Measurements from ENCODE around the gene CCK.

CCK gene

GRCh38 chr3:42224658-42225421 is 41.1 kb downstream of the CCK start:
- no peak for DNase-seq

DNA sequence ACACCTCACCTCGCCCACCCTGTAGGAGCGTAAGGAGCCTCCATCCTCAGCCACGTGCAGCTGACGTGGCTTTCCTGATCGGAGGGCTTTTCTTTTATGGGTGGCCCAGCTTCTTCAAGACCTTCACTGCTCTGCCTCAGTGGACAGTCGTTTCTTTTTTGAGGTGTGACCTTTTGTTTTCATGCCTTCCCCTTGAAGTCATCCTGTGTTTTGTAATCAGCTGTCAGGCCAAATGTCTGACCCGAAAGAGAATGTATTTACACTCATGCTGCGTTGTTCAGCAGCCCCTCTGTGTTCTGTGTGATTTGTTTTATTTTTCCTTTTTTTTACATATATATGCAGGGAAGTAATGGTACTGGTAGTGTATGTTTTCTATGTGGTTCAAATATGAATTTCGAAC is 41.8 kb downstream of the CCK start:
- DNase-seq, result no peak

DNA sequence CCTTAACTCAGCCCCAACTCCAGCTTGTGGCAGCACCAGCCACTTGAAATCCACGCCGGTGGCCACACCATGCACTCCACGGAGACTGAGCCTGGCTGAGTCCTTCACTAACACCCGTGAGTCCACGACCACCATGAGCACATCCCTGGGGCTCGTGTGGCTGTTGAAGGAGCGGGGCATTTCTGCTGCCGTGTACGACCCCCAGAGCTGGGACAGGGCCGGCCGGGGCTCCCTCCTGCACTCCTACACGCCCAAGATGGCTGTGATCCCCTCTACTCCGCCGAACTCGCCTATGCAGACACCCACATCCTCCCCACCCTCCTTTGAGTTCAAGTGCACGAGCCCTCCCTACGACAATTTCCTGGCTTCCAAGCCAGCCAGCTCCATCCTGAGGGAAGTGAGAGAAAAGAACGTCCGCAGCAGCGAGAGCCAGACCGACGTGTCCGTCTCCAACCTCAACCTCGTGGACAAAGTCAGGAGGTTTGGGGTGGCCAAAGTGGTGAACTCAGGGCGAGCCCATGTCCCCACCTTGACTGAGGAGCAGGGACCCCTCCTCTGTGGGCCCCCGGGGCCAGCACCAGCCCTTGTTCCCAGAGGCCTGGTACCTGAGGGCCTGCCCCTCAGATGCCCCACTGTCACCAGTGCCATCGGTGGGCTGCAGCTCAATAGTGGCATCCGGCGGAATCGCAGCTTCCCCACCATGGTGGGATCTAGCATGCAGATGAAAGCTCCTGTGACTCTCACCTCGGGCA is 42.9 kb downstream of the CCK start:
- DNase-seq, result no peak

- no peak for DNase-seq
Observed at GRCh38 chr3:42220436-42221121, 45.4 kb downstream of the CCK start.

- DNase-seq, result no peak
Observed at GRCh38 chr3:42216931-42217333, 49.1 kb downstream of the CCK start.

- no peak for DNase-seq
Observed at GRCh38 chr3:42216302-42216701, 49.7 kb downstream of the CCK start.

DNA sequence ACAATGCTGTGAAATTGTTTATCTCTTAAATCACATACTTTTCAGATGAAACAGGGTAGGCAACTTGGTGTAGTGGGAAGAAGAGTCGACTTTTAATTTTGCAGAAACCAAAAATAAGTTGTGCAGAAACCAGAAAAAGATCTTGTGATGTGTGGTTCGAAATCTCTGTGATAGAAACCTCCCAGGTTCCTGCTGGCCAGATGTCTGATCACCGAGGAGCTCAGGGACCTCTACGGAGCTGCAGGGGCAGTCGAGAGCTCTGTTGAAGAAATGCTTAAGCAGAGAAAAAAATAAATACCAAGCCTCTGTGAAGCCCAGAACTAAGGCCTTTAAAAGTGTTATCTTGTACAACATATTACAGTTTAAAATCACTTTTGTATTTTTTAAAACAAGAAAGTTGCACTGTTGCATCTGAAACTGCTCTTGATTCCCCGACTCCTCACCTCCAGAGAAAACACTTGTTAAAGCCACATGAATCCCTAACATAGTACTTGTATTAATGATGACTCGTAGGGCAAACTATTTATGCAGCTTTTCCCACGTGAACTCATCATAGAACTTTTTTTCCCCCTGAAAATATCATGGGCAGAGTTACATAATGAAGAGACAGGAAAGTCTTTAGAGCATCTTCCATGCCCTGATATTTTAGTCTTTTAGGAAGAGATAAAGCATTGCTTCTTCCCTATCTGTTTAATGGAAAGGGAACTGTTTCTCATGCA is 51.3 kb downstream of the CCK start:
- no peak for DNase-seq

GRCh38 chr3:42214064-42214463 is 51.9 kb downstream of the CCK start:
- no peak for DNase-seq

GRCh38 chr3:42213417-42213816 is 52.6 kb downstream of the CCK start:
- no peak for DNase-seq

DNA sequence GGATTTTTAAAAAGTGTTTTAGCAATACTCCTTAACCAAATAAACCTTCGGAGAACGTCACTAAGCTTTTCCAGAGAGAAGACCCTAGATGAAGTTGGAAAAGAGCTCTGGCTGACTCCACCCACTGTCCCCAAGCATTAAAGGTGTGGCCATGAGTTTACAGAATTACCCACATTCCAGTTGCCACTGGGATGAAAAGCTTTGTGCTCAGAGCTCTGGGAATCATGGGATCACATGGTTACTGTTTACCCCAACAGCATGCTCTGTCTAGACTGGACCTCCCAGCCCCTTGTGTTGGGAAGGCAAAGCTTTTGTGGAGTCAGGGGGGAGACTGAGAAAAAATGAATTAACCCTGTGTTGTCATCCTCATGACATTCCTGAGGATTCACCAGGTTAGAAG is 55.3 kb downstream of the CCK start:
- no peak for DNase-seq

GRCh38 chr3:42209917-42210316 is 56.1 kb downstream of the CCK start:
- DNase-seq, result no peak

All from cerebellar nuclear complex (tissue), 1 donor.